B cell (primary cell): ENCODE measurements around the gene RALY. TPM values are rescaled to one million over a fixed set of nuclear protein-coding genes. Genes with fewer than 3 reads are reported as not detected.
A peak's percentile ranks its signal among the peaks of the same experiment; 100 is the strongest.

Source experiments
- ATAC-seq: fragments of 200-7000 bp; cut with Tn5 transposase; one replicate; pipeline ENCODE4 v1.10.0; 2021; ENCODE audit warnings: low read depth, mild to moderate bottlenecking, moderate number of reproducible peaks, moderate library complexity
- CTCF ChIA-PET: fragments of 350-600 bp; sonication (Branson Sonifier 250); formaldehyde crosslinking; loops from one replicate; lab custom pipeline; 2021; ENCODE audit warnings: antibody characterized with exemption, inconsistent platforms; lab: Charles Lee
- POLR2A ChIA-PET: fragments of 350-600 bp; sonication (Branson Sonifier 250); formaldehyde crosslinking; loops from one replicate; lab custom pipeline; 2021; ENCODE audit warnings: antibody characterized with exemption; lab: Charles Lee
- DNase-seq: peaks from one replicate; pipeline ENCODE4 v3.0.0; 2013
- H2AFZ ChIP-seq: 2 replicates; pipeline ENCODE4 v1.6.1; 2012; ENCODE audit warnings: mild to moderate bottlenecking, low read depth, low read length; ENCODE audit not compliant: insufficient read depth, poor library complexity, severe bottlenecking
- H3K27ac ChIP-seq, 2 donors: 1 replicate in 1 of 2; 2 replicates in 1 of 2; pipeline ENCODE4 v1.5.1; 2012 to 2013; ENCODE audit warnings: low read length in 2 of 2, mild to moderate bottlenecking in 2 of 2, moderate library complexity in 1 of 2
- H3K27me3 ChIP-seq, 4 experiments: fragments of 200-600 bp in 1 of 4; sonication (generic) in 1 of 4; replicated peaks in 1 of 4; 1 replicate in 2 of 4; 2 replicates in 2 of 4; pipeline versions ENCODE4 v1.6.1 to v1.7.0; 2013 to 2016; ENCODE audit warnings: low read length in 3 of 4, mild to moderate bottlenecking in 2 of 4, mixed read lengths in 1 of 4, moderate library complexity in 1 of 4; ENCODE audit not compliant: insufficient read depth in 4 of 4, control insufficient read depth in 3 of 4; ENCODE audit errors: control extremely low read depth in 1 of 4
- H3K36me3 ChIP-seq, 2 experiments: replicated peaks in 1 of 2; 1 replicate in 1 of 2; 2 replicates in 1 of 2; pipeline versions ENCODE4 v1.6.1 to v1.7.1; 2013; ENCODE audit warnings: low read length in 1 of 2; ENCODE audit not compliant: insufficient read depth in 2 of 2, control insufficient read depth in 1 of 2; ENCODE audit errors: control extremely low read depth in 1 of 2, extremely low read depth in 1 of 2
- H3K4me1 ChIP-seq, 2 donors: fragments of 200-600 bp in 1 of 2; sonication (generic) in 1 of 2; 1 replicate in 1 of 2; 2 replicates in 1 of 2; pipeline versions ENCODE4 v1.5.1 to v1.6.1; 2013 to 2017; ENCODE audit warnings: low read length in 2 of 2; ENCODE audit not compliant: control insufficient read depth in 2 of 2, insufficient read depth in 2 of 2
- H3K4me2 ChIP-seq: replicated peaks from 2 replicates; pipeline ENCODE3; 2012; ENCODE audit warnings: mild to moderate bottlenecking, low read depth, low read length; ENCODE audit not compliant: poor library complexity, severe bottlenecking
- H3K4me3 ChIP-seq, 5 experiments: fragments of 200-600 bp in 1 of 5; sonication (generic) in 1 of 5; 1 replicate in 3 of 5; 2 replicates in 2 of 5; pipeline versions ENCODE4 v1.5.1 to v1.7.0; 2011 to 2016; ENCODE audit warnings: low read length in 4 of 5, mild to moderate bottlenecking in 4 of 5, low read depth in 2 of 5, control low read depth in 1 of 5, moderate library complexity in 1 of 5; ENCODE audit not compliant: insufficient read depth in 1 of 5; ENCODE audit errors: control extremely low read depth in 1 of 5, extremely low read depth in 1 of 5
- H3K79me2 ChIP-seq: fragments of 200-600 bp; sonication (generic); one replicate; pipeline ENCODE4 v1.6.0; 2016; ENCODE audit warnings: low read length; ENCODE audit not compliant: control insufficient read depth, insufficient read depth
- H3K9ac ChIP-seq: fragments of 200-600 bp; sonication (generic); 2 replicates; pipeline ENCODE4 v1.6.1; 2017; ENCODE audit warnings: mild to moderate bottlenecking, low read length, moderate library complexity
- H3K9me3 ChIP-seq, 3 donors: one replicate each; pipeline versions ENCODE4 v1.6.1 to v1.7.1; 2013; ENCODE audit warnings: low read length in 2 of 3; ENCODE audit not compliant: control insufficient read depth in 2 of 3, insufficient read depth in 1 of 3; ENCODE audit errors: control extremely low read depth in 1 of 3
- H4K20me1 ChIP-seq: 2 replicates; pipeline ENCODE4 v1.6.0; 2012; ENCODE audit warnings: mild to moderate bottlenecking, low read length; ENCODE audit not compliant: insufficient read depth, control insufficient read depth, poor library complexity, severe bottlenecking
- H3K27ac Mint-ChIP-seq: one replicate; pipeline ENCODE4 v1.8.0; 2021; ENCODE audit warnings: mixed read lengths
- H3K27me3 Mint-ChIP-seq: one replicate; pipeline ENCODE4 v1.8.0; 2021; ENCODE audit warnings: mixed read lengths
- H3K4me1 Mint-ChIP-seq: one replicate; pipeline ENCODE4 v1.8.0; 2021; ENCODE audit warnings: mixed read lengths
- H3K4me3 Mint-ChIP-seq: one replicate; pipeline ENCODE4 v1.8.0; 2021; ENCODE audit warnings: mixed read lengths
- H3K9me3 Mint-ChIP-seq: one replicate; pipeline ENCODE4 v1.8.0; 2022; ENCODE audit warnings: mixed read lengths; ENCODE audit not compliant: insufficient read depth
- CTCF ChIP-seq: fragments of 200-600 bp; IDR thresholded peaks from one replicate; pipeline ENCODE4 v1.8.0; 2022; ENCODE audit warnings: antibody characterized with exemption, mild to moderate bottlenecking
- EZH2 ChIP-seq: IDR thresholded peaks from 2 replicates; pipeline ENCODE4 v1.6.1; 2012; ENCODE audit warnings: borderline replicate concordance, low read depth, mild to moderate bottlenecking, moderate library complexity, low read length; ENCODE audit not compliant: insufficient read depth, poor library complexity, severe bottlenecking
- WGBS: methylation state at CpG from one replicate; pipeline ENCODE4 v1.1.5; 2013; ENCODE audit warnings: missing lambda C conversion rate; ENCODE audit not compliant: insufficient coverage; 5-methylcytosine and 5-hydroxymethylcytosine counted together
- intact Hi-C: fragments of 100-400 bp; cut with micrococcal nuclease; formaldehyde crosslinking; loops from one replicate; pipeline ENCODE4 v1.10.0; 2022
- polyA plus RNA-seq: library from polyadenylated mRNA; depleted of rRNA; stranded (reverse); fragments of >200 nt; gene quantifications from 2 replicates; pipeline ENCODE4 v1.2.3, GENCODE V29; 2012
- total RNA-seq, 2 donors: library from RNA; stranded (reverse); fragments of 120-200 nt in 1 of 2; gene quantifications; 1 replicate in 1 of 2; 2 replicates in 1 of 2; pipeline versions ENCODE4 v1.2.3 to v1.2.4, GENCODE V29; 2013 to 2022

The RALY gene
- total and polyA plus RNA-seq, 2 donors (not counting 1 experiment from before 2014, with no cell fraction given): 89.8 to 94.4 TPM

- Histone ChIP-seq H3K9me3 (no peaks in the 10 kb centered on the region), H3K4me2 (no peak overlapping the region), H3K27me3 (no peaks in the 10 kb centered on the region), H3K9ac (no peak overlapping the region), H3K79me2 (peaks cover 79% of the 10 kb centered on the region), H3K4me1 (peaks cover 26 to 34% of the 10 kb centered on the region in 2 donors), H4K20me1 (peaks cover 75% of the 10 kb centered on the region), H3K27ac (no peak overlapping the region), H3K4me3 (no peak overlapping the region), H3K36me3 (peaks cover 0 to 39% of the 10 kb centered on the region in 2 experiments), H2AFZ (no peak overlapping the region)
- DNase-seq (no peak), ATAC-seq (no peak)
- no peaks in the 10 kb centered on the region for H3K27me3 Mint-ChIP-seq
- no peaks in the 10 kb centered on the region for H3K9me3 Mint-ChIP-seq
- H3K4me1 Mint-ChIP-seq: peaks cover 63% of the 10 kb centered on the region
- intact Hi-C loops: no loop called here
- no peak for TF ChIP-seq EZH2
- no peak for TF ChIP-seq CTCF
- POLR2A ChIA-PET: no interaction called here
- no CpG with 5 or more reads among the region's 4 CpGs for WGBS
- H3K27ac Mint-ChIP-seq: no peak overlapping the region
- CTCF ChIA-PET: interaction anchor here (0.6 to 1.2 kb wide), 6 partner anchors 21 to 1289 kb away, joined by 3 to 7 read pairs (median 4); no protein-coding TSS in a partner anchor
- no peak overlapping the region for H3K4me3 Mint-ChIP-seq
Measured at GRCh38 chr20:34108616-34109174, 115.0 kb downstream of the RALY start.

DNA sequence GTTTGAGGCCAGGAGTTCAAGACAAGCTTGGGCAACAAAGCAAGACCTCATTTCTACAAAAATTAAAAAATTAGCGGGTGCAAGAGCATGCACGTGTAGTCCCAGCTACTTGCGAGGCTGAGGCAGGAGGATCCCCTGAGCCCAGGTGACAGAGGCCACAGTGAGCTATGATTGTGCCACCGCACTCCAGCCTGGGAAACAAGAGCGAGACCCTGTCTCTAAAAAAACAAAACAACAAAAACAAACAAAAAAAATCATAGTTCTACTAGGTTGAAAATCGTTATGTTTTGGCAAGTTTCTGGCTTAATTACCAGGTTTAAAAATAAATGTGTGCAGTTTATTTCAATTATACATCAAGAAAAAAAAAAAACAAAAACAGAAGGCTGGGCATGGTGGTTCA is 115.7 kb downstream of the RALY start:
- Histone ChIP-seq H3K27ac (peak overlapping the region in 1 of 2 donors; percentile 8), H3K9ac (no peak overlapping the region), H3K4me1 (peaks cover 26 to 34% of the 10 kb centered on the region in 2 donors), H3K4me3 (no peak overlapping the region), H3K79me2 (peaks cover 73% of the 10 kb centered on the region), H4K20me1 (peaks cover 68% of the 10 kb centered on the region), H2AFZ (no peak overlapping the region), H3K4me2 (no peak overlapping the region), H3K27me3 (no peaks in the 10 kb centered on the region), H3K9me3 (no peaks in the 10 kb centered on the region), H3K36me3 (peaks cover 0 to 33% of the 10 kb centered on the region in 2 experiments)
- H3K27me3 Mint-ChIP-seq: no peaks in the 10 kb centered on the region
- WGBS: 100% methylated on average over 4 of the region's 6 CpGs
- no peak for ATAC-seq
- CTCF ChIA-PET: interaction anchor here (0.7 to 1.1 kb wide), 3 partner anchors 20 to 1704 kb away, joined by 3 read pairs; no protein-coding TSS in a partner anchor
- H3K4me3 Mint-ChIP-seq: no peak overlapping the region
- no peaks in the 10 kb centered on the region for H3K9me3 Mint-ChIP-seq
- no peak for DNase-seq
- intact Hi-C loops: no loop called here
- H3K4me1 Mint-ChIP-seq: peaks cover 58% of the 10 kb centered on the region
- no peak overlapping the region for H3K27ac Mint-ChIP-seq
- TF ChIP-seq CTCF (no peak), EZH2 (no peak)
- POLR2A ChIA-PET: interaction anchor here (0.7 kb wide), 1 partner anchor 66 kb away, joined by 3 read pairs; no protein-coding TSS in a partner anchor
